GM18519 (cell line): ENCODE results near the gene ACSM2B.
"Not testable (repeated sequence)": the region's sequence is repeated elsewhere in the genome, so short reads cannot be mapped to it uniquely, and the experiment has no call there.

Source experiments
- ATAC-seq: cut with Tn5 transposase; IDR thresholded peaks from one replicate; pipeline ENCODE4 v1.9.1; 2021; ENCODE audit warnings: mild to moderate bottlenecking, moderate library complexity; ENCODE audit not compliant: unreplicated experiment, low FRiP score

ACSM2B gene

GRCh38 chr16:20538181-20538580 lies 38.0 kb downstream of the ACSM2B start:
- ATAC-seq: no peak

DNA sequence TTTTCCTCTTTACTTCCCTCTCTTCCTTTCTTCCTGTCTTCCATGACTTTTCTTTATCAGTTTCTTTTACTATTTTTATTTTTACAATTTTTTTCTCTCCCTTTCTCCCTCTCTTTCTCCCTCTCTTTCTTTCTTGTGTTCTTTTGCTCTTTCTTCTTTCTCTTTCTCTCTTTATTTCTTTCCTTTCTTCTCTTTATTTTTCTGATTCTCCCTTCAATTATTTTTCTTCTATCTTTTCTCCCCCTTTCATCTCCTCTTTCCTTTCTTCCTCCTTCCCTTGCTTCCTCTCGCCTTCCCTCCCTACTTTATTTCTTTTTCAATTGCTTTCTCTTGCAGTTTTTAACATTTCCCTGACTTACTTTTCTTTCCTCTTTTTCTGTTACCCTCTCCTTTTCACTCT lies 39.5 kb downstream of the ACSM2B start:
- ATAC-seq: not testable (repeated sequence)

GRCh38 chr16:20532284-20532792 lies 43.8 kb downstream of the ACSM2B start:
- not testable (repeated sequence) for ATAC-seq

DNA sequence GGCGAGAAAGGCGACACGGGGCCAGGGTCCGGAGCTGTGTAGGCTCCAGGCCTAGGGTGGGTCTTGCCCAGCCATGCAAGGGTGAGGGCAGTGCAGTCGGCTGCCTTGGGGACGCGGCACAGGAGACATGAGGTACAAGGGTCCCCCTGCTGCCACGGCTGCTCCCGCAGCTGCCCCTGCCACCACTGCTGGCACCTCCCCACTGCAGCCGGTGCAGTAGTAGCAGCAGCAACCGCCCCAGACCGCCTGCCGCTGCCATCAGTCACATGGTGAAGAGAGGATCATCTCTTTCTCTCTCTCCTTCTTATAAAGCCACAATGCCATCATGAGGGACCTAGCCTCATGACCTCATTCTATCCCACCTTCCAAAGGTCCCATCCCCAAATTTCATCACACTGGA lies 44.4 kb downstream of the ACSM2B start:
- not testable (repeated sequence) for ATAC-seq

DNA sequence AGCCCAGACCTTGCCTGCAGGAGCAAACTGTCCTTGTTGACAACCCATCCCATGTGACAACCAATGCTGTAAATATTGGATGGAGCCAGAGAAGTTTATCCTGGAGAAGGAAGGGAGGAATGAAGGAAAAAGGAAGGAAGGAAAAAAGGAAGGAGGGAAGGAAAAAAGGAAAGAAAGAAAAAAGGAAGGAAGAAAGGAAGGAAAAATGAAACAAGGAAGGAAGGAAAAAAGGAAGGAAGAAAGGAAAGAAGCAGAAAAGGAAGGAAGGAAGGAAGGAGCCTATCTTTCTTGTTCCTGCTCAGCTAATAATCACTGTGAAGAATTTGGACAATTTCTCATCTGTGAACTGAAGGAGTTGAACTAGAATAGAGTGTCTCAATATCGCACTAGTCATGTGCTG lies 56.1 kb downstream of the ACSM2B start:
- ATAC-seq: no peak

DNA sequence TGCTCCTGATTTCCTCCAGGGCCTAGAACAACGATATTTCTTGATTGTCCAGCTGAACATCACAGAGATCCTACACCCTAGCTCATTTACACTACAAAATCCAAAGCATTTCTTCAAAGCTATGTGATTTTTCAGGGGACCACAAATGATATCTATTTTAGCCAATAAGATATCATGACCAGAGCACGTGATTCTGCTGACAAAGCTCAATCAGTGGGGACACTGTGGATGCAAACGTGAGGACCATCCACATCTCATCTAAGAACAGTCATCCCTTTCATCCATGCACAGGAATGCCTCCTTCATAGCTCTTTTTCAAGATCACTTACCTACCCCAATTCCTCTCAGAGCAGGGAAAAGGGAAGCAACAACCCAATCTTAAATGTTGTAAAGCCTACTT lies 56.9 kb downstream of the ACSM2B start:
- no peak for ATAC-seq

DNA sequence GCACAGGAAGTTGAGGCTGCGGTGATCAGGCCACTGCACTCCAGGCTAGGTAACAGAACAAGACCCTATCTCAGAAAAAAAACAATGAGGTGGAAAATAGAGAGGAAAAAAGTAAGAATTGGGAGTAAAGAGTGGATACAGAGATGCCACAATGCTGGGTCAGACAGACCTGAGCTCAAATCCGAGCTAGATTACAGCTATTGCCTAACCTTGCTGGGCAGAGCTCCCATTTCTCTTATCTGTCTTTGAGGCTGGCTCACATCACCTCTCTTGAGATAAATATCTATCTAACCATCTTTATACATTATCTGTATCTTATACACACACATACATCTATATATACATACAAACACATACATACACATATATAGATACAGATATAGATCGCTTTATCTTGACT lies 59.0 kb downstream of the ACSM2B start:
- no peak for ATAC-seq

DNA sequence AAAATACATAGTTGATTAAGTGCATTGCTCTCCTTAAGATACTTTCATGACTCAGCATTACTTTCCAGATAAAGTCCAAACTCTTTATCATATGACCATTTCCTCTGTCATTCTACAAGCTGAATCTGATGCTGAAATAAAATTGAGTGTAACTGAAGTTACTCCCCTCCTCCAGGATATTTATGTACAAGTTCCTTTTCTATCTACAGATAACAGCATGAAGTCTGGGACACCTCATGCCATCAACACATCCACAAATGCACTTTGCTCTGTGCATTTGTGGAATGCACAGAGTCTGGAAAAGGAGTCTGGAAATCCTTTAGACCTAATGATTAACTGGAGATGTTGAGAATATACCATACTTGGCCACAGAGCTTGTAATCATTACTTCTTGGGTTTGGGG lies 60.5 kb downstream of the ACSM2B start:
- ATAC-seq: no peak

GRCh38 chr16:20510323-20510722 lies 65.8 kb downstream of the ACSM2B start:
- ATAC-seq: no peak

DNA sequence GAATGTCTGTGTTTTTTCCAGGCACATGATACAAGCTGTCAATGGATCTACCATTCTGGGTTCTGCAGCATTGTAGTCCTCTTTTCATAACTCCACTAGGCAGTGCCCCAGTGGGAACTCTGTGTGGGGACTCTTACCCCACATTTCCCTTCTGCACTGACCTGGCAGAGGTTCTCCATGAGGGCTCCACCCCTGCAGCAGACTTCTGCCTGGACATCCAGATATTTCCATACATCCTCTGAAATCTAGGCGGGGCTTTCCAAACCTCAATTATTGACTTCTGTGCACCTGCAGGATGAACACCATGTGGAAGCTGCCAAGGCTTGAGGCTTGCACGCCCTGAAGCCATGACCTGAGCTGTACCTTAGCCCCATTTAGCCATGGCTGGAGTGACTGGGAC lies 68.9 kb downstream of the ACSM2B start:
- ATAC-seq: no peak

DNA sequence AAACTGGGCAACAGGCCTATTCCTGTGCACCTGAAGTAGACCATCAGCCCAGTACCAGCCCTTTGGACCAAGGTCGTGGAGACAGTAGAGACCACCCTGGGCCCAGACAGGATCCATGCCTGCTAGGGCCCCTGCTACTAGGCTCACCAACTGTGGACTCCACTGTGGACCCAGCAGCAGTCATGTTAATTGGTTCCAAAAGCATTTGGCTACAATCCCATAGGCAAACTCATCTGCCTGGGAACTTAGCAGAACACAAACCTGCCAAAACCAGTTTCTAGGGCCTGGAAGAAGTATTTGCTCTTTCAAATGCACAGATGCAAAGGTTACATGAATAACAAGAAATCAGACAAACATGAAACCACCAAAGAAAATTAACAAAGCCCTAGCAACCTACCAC lies 71.7 kb downstream of the ACSM2B start:
- no peak for ATAC-seq

- ATAC-seq: not testable (repeated sequence)
Measured at GRCh38 chr16:20491448-20491847, 84.7 kb downstream of the ACSM2B start.

DNA sequence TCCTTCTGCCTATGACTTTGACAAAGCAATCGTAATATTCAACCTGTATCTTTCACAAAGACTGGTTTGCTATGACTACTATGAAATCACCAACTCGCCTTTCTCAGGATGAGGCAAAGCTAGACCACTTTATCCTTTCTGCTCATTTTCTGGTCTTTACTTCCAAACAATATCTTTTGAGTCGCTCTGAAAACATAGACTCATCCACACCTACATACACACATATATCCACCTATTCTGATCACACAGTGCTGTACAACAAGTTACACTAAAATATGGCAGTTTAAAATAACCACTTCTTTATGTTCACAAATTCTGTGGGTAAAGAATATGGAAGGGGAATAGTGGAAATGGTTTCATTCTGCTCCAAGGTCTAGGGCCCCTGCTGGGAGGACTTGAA lies 85.2 kb downstream of the ACSM2B start:
- not testable (repeated sequence) for ATAC-seq
